Erythroblast (primary cell): ENCODE measurements around the gene HIRA.

Experiments
- GATA1 ChIP-seq: IDR thresholded peaks from 2 replicates; pipeline ENCODE4 v1.6.1; 2011; ENCODE audit warnings: low read depth, mild to moderate bottlenecking, control low read depth, low read length, moderate library complexity
- POLR2A ChIP-seq: IDR thresholded peaks from 2 replicates; pipeline ENCODE4 v1.6.1; 2011; ENCODE audit warnings: mild to moderate bottlenecking, low read length

DNA sequence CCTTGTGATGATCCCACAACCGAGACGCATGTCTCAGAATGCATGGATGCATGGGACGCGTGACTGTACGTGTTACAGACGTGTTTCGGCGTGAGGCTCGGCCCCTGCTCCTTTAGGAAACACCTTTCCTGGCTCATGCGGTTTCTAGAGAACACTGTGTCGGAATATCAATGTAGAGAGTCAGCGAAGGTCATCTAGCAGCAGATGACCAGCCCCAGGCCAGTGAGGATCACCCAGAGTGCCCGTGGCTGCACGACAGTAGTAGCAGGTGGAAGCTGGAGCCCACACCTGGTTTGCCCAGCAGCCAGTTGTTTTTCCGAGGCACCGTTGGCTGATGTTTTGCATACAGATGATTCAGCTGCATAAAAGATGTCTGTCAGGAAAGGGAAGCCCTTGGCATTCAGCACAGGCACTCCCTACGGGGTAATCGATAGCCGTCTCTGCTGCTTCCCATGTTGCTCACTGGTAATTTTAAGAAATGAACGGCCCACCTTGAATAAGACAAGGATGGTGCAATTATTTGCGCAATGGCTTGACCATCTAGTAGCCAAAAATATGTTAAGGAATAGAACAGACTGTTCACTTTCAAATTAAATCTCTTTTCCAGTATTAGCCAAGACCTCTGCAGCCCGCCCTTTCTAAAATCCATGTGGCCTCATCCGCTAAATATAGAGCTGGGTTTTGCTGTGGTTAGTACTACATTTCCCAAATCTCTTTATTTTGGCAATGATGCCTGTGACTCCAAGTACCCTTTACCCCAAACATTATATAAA, 138.9 kb downstream of the HIRA start:
- TF ChIP-seq POLR2A (no peak), GATA1 (no peak)
